Right lobe of liver (tissue), 4 donors: ENCODE data around the gene RESF1.

ENCODE experiments used
- POLR2A ChIP-seq: fragments of 450-650 bp; IDR thresholded peaks from one replicate; pipeline ENCODE4 v1.6.1; 2017; ENCODE audit warnings: antibody characterized with exemption, mild to moderate bottlenecking
- TF ChIP-seq, protein P1 (sequence below), 4 donors: fragments of 200-600 bp in 3 of 4; fragments of 450-650 bp in 1 of 4; IDR thresholded peaks; one replicate each; pipeline versions ENCODE4 v1.5.1 to v1.8.0; 2016 to 2022; ENCODE audit warnings: antibody characterized with exemption in 4 of 4, mild to moderate bottlenecking in 2 of 4
- donor health status: DM: no; HTN: no; CAD: no.
- donor health status: DM: no; HTN: no; CAD: no.
- donor health status: DM: no; HTN: yes; CAD: no.

DNA sequence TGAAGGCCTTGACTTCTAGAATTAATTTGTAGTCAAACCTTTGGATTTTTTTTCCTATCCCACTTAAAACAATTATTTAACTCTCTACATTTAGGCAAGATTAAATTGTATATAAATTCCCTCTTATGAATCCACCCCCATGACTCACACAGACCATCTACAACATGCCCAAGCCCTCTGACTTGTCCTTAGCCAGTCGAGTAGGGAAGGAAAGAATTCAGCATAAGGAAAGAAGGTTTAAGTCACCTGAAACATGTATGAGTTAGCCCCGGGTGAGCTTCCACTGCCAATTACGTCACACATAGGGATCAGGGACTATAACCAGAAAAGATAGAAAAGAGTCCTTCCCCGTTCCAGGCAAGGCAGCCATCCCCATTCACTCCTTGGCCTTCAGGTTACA is 14.9 kb upstream of the RESF1 start:
- TF ChIP-seq POLR2A: no peak
- TF ChIP-seq, protein P1, sequence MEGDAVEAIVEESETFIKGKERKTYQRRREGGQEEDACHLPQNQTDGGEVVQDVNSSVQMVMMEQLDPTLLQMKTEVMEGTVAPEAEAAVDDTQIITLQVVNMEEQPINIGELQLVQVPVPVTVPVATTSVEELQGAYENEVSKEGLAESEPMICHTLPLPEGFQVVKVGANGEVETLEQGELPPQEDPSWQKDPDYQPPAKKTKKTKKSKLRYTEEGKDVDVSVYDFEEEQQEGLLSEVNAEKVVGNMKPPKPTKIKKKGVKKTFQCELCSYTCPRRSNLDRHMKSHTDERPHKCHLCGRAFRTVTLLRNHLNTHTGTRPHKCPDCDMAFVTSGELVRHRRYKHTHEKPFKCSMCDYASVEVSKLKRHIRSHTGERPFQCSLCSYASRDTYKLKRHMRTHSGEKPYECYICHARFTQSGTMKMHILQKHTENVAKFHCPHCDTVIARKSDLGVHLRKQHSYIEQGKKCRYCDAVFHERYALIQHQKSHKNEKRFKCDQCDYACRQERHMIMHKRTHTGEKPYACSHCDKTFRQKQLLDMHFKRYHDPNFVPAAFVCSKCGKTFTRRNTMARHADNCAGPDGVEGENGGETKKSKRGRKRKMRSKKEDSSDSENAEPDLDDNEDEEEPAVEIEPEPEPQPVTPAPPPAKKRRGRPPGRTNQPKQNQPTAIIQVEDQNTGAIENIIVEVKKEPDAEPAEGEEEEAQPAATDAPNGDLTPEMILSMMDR (IDR thresholded peaks at IDR 0.05): no peak
